ENCODE data around the gene ATP2B3. TPM values are rescaled to one million over a fixed set of nuclear protein-coding genes. Genes with fewer than 3 reads are reported as not detected.
A peak's percentile ranks its signal among the peaks of the same experiment; 100 is the strongest.

The ATP2B3 gene
- total and polyA plus RNA-seq, 8 donors, result 0.03 to 0.12 (median 0.04) TPM; not detected in 2

DNA sequence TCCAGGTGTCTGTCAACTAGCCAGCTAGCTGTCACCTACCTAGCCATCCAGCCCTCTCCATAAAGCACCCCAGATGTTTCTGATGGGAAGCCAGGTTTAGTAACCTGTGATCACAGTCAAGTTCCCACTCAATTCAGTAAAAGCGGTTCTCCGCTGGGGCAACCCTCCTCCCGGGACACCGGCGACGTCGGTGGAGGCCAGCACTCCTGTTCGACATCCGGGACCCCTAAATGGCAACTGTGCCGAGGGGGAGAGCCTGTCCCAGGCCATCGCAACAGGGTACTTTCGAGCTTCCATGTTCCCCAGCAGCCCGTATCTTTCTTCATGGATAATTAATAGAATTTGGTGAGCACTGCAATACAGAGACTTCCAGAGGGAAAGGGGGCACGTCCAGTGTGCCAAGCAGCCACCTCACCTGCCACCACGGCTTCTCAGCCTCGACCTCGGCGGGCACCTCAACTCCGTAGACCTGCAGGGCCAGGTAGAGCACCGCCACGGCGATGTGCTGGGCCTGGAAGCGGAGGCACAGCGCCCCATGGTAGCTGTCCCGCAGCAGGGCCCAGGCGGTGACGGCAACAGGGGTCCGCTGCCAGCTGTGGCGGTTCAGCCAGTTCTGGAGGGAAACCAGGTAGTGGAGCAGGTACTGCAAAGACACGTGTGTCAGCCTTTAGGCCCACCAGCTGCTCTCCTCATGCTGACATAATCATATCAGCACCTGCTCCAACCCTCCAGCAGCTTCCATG lies 74.8 kb downstream of the ATP2B3 start:
- FAIRE-seq, result no peak
- WGBS, 2 donors, result 90 to 96% methylated on average over 30 of the region's 30 CpGs

DNA sequence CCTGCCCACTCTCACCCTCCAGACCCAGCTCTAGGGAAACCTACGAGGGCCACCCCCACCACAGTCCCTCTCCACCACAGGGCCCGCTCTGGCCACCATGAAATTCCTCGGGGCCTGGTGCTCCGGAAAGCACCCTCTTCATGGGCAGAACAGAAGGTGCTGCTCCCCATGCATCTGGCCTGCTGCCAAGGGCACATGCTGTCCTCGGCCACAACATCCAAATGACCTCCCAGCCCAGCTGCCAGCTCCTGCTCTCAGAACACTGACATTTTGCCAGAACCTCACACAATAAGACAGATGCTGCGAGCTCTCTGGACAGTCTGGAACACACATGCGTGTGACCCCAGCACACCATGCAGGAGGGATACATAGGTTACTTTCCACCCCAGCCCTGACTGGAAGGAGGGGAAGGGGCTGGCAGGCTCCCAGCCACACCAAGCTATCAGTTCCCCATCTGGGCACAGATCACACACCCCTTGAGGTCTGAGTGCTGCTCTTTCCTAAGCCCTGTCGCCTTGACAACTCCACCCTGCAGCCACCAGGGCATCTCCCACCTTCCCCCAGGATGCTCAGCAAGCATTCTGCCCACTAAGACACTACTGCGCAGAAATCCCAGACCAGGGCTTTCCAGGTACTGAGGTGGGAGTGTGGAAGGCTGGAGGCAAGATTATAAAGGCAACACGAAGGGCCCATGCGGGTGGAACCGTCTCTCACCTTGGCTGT lies 75.7 kb downstream of the ATP2B3 start:
- intact Hi-C loops (cut with DNase I), result no loop called here
- no peak for FAIRE-seq
- DNase-seq, result peak in 2 of 6 donors; percentile 56 to 75
- ATAC-seq, result peak in 2 of 4 donors; percentile 16 to 49
- Histone ChIP-seq H3K27me3 (no peaks in the 10 kb centered on the region), H3K27ac (no peak overlapping the region), H3K36me3 (no peaks in the 10 kb centered on the region), H3K9me3 (no peaks in the 10 kb centered on the region), H3K4me1 (no peaks in the 10 kb centered on the region), H3K4me3 (no peak overlapping the region)
- 79 to 84% methylated on average over 12 of the region's 12 CpGs for WGBS, 2 donors
- TF ChIP-seq, protein P1, sequence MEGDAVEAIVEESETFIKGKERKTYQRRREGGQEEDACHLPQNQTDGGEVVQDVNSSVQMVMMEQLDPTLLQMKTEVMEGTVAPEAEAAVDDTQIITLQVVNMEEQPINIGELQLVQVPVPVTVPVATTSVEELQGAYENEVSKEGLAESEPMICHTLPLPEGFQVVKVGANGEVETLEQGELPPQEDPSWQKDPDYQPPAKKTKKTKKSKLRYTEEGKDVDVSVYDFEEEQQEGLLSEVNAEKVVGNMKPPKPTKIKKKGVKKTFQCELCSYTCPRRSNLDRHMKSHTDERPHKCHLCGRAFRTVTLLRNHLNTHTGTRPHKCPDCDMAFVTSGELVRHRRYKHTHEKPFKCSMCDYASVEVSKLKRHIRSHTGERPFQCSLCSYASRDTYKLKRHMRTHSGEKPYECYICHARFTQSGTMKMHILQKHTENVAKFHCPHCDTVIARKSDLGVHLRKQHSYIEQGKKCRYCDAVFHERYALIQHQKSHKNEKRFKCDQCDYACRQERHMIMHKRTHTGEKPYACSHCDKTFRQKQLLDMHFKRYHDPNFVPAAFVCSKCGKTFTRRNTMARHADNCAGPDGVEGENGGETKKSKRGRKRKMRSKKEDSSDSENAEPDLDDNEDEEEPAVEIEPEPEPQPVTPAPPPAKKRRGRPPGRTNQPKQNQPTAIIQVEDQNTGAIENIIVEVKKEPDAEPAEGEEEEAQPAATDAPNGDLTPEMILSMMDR (IDR thresholded peaks at IDR 0.05), result no peak

More for the DNA sequence above, 74.8 kb downstream of the ATP2B3 start:
- no peaks in the 10 kb centered on the region for H3K36me3 ChIP-seq
- H3K4me1 ChIP-seq, result no peaks in the 10 kb centered on the region
- H3K27ac ChIP-seq, result no peak overlapping the region
- DNase-seq (peak in 2 of 6 donors; percentile 29 to 53), ATAC-seq (no peak)
- intact Hi-C loops (cut with DNase I), result no loop called here
- H3K4me3 ChIP-seq, result no peak overlapping the region
- no peaks in the 10 kb centered on the region for H3K9me3 ChIP-seq
- no peaks in the 10 kb centered on the region for H3K27me3 ChIP-seq
- TF ChIP-seq, protein P1 (IDR thresholded peaks at IDR 0.05), result no peak

DNA sequence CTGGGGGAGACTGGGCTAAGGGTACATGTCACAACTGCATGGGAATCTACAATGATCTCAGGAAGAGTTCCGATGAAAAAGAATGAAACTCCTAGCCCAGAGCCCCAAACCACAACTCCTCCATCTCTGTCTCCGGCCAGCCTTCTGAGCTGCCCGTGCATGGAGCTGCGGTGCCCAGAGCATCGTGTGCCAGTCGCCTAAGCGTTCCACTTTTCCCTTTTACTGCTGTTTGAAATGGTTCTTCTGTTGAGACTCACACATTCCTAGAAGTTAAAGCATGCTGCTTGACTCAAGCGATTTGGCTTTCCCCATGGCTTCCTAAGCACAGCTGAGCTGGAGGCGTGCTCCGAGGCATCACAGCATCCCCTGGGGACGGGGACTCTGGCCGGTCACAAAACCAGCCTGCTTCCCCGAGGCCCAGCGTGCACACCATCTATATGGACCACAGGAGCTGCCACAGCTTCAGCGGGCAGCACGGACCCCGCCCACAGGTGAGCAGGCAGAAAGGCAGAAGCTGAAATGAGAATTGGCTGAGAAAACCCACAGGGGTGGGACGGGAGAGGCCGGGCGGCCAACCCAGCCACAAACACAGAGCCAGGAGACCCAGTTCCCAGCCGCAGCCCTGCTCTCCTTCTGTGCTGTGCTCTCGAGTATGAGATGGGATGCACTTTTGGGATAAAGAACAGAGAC lies 76.5 kb downstream of the ATP2B3 start:
- TF ChIP-seq, protein P1 (IDR thresholded peaks at IDR 0.05), result no peak
- H3K4me1 ChIP-seq, result no peaks in the 10 kb centered on the region
- intact Hi-C loops (cut with DNase I), result no loop called here
- DNase-seq, result no peak
- 79 to 90% methylated on average over 22 of the region's 22 CpGs for WGBS, 2 donors
- ATAC-seq, result no peak
- no peaks in the 10 kb centered on the region for H3K36me3 ChIP-seq
- H3K9me3 ChIP-seq, result no peaks in the 10 kb centered on the region
- no peak overlapping the region for H3K27ac ChIP-seq
- no peak overlapping the region for H3K4me3 ChIP-seq
- no peaks in the 10 kb centered on the region for H3K27me3 ChIP-seq
- FAIRE-seq, result no peak

DNA sequence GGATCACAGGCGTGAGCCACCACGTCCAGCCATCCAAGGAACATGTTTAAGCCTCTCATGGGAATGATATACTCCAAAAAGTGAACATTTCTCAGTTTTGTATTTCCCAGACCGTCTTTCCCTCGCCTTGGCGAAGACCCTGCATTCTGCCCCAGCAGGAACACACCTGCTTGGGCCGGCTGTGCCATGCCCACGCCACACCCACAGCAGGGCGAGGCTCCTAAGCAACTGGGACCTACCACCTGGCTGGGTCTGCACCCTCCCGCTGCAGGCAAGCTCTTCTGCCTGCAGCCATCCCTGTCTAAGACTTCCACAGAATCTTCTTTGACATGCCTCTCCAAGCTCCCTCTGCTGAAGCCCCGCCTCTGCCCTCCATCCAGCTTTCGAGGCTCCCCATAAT lies 77.9 kb downstream of the ATP2B3 start:
- Histone ChIP-seq H3K27ac (no peak overlapping the region), H3K4me3 (no peak overlapping the region), H3K27me3 (no peaks in the 10 kb centered on the region), H3K36me3 (no peaks in the 10 kb centered on the region), H3K9me3 (no peaks in the 10 kb centered on the region), H3K4me1 (no peaks in the 10 kb centered on the region)
- FAIRE-seq (no peak), ATAC-seq (no peak), DNase-seq (no peak)
- 82 to 94% methylated on average over 11 of the region's 11 CpGs for WGBS, 2 donors
- TF ChIP-seq, protein P1 (IDR thresholded peaks at IDR 0.05), result no peak
- intact Hi-C loops (cut with DNase I), result no loop called here
